SJCRH30 (cell line): Measurements from ENCODE around the gene PARD3. TPM values are rescaled to one million over a fixed set of nuclear protein-coding genes. Genes with fewer than 3 reads are reported as not detected.

Experiments
- DNase-seq, 2 experiments: peaks; one replicate each; pipeline ENCODE4 v3.0.0-alpha.2; 2015 to 2020
- H3K27ac ChIP-seq: fragments of 250-450 bp; sonication (Bioruptor Pico); 2 replicates; pipeline ENCODE4 v1.5.1; 2020; ENCODE audit warnings: mild to moderate bottlenecking, moderate library complexity
- H3K27me3 ChIP-seq: fragments of 250-450 bp; sonication (Bioruptor Pico); 2 replicates; pipeline ENCODE4 v1.5.1; 2020; ENCODE audit warnings: mild to moderate bottlenecking, moderate library complexity
- H3K36me3 ChIP-seq: fragments of 250-450 bp; sonication (Bioruptor Pico); 2 replicates; pipeline ENCODE4 v1.5.1; 2020; ENCODE audit warnings: mild to moderate bottlenecking, moderate library complexity
- H3K4me1 ChIP-seq: fragments of 250-450 bp; sonication (Bioruptor Pico); 2 replicates; pipeline ENCODE4 v1.5.1; 2020; ENCODE audit warnings: mild to moderate bottlenecking, moderate library complexity
- H3K4me3 ChIP-seq: fragments of 250-450 bp; sonication (Bioruptor Pico); 2 replicates; pipeline ENCODE4 v1.5.1; 2020; ENCODE audit warnings: mild to moderate bottlenecking, moderate library complexity
- H3K9me3 ChIP-seq: fragments of 250-450 bp; sonication (Bioruptor Pico); replicated peaks from 2 replicates; pipeline ENCODE4 v1.5.1; 2020; ENCODE audit warnings: mild to moderate bottlenecking, moderate library complexity
- total RNA-seq: library from RNA; depleted of rRNA; stranded (reverse); fragments of >200 nt; shearing (Covaris generic); gene quantifications from 2 replicates; pipeline ENCODE4 v1.2.3, GENCODE V29; 2014

Gene PARD3
- total RNA-seq, 1 experiment from 2014 or later, result 58.7 TPM

- Histone ChIP-seq H3K4me1 (no peaks in the 10 kb centered on the region), H3K4me3 (no peak overlapping the region), H3K36me3 (no peaks in the 10 kb centered on the region), H3K27ac (no peak overlapping the region), H3K27me3 (no peaks in the 10 kb centered on the region), H3K9me3 (no peaks in the 10 kb centered on the region)
- DNase-seq, result no peak
Measured at GRCh38 chr10:34107626-34108516, 707.2 kb downstream of the PARD3 start.

- Histone ChIP-seq H3K27me3 (no peaks in the 10 kb centered on the region), H3K36me3 (no peaks in the 10 kb centered on the region), H3K9me3 (no peaks in the 10 kb centered on the region), H3K27ac (no peak overlapping the region), H3K4me1 (no peaks in the 10 kb centered on the region), H3K4me3 (no peak overlapping the region)
- DNase-seq, result no peak
Measured at GRCh38 chr10:34106356-34106885, 708.7 kb downstream of the PARD3 start.

DNA sequence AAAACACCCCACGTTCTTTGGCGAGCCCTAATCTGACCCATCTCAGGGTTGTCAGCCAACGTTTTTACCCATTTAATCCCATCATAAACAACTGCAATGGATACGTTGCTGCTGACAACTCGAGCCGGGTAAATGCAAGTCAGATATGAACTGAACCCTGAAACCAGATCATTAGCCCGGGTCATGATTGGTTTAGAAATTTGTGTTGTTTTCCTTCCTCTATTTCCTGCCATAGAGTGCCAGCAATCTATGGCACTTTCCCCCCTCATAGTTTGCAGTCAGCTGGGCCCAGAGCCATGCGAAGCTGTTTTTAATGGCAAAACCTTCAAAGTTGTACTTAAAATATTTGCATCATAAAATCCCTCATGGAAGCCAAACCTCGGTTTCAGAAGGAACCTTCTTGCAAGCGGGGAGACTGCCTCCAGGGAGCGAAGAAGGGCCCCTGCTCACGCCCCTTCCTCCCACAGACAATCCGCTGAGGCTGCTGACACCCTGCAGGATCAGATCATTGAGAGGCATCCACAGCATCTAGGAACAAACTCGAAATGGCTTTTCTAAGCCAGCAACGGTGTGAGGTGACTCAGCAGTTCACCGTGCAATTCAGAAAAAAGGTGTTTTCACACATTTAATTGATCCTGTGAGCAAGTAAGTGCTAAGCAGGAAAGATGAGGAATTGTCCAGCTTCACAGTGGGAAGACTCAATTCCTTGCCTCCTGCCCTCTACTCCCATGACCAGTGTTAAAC lies 710.1 kb downstream of the PARD3 start:
- no peaks in the 10 kb centered on the region for H3K4me1 ChIP-seq
- no peaks in the 10 kb centered on the region for H3K9me3 ChIP-seq
- H3K27me3 ChIP-seq, result no peaks in the 10 kb centered on the region
- no peak for DNase-seq
- H3K36me3 ChIP-seq, result no peaks in the 10 kb centered on the region
- no peak overlapping the region for H3K4me3 ChIP-seq
- no peak overlapping the region for H3K27ac ChIP-seq

GRCh38 chr10:34102893-34103506 lies 712.1 kb downstream of the PARD3 start:
- Histone ChIP-seq H3K27me3 (no peaks in the 10 kb centered on the region), H3K36me3 (no peaks in the 10 kb centered on the region), H3K4me3 (no peak overlapping the region), H3K4me1 (no peaks in the 10 kb centered on the region), H3K27ac (no peak overlapping the region), H3K9me3 (no peaks in the 10 kb centered on the region)
- no peak for DNase-seq

- Histone ChIP-seq H3K4me3 (no peak overlapping the region), H3K4me1 (no peaks in the 10 kb centered on the region), H3K9me3 (no peaks in the 10 kb centered on the region), H3K27me3 (no peaks in the 10 kb centered on the region), H3K27ac (no peak overlapping the region), H3K36me3 (no peaks in the 10 kb centered on the region)
- DNase-seq, result no peak
Measured at GRCh38 chr10:34102237-34102673, 712.8 kb downstream of the PARD3 start.

DNA sequence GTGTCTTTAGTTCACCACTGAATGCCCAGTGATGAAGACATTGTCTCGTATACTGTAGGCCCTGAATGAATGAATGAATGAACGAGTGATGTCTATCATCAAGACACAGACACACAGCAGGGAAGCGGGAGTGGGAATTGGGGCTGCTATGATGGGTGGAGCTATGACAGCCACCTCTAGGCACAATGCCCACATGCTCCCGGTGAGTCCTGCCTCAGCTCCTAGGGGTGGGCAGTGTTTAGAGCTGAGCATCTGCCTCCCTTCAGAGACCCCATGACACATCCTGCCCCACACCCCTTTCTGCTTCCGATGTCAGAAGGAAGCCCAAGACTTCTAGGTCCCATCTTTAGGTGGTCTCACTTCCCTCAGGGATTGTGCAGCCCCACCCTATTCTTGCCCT lies 714.1 kb downstream of the PARD3 start:
- Histone ChIP-seq H3K9me3 (peaks cover under 1% of the 10 kb centered on the region; the same call in 1 of the 2 replicates), H3K36me3 (no peaks in the 10 kb centered on the region)

GRCh38 chr10:34098821-34099567 lies 716.1 kb downstream of the PARD3 start:
- no peaks in the 10 kb centered on the region for H3K36me3 ChIP-seq
- no peaks in the 10 kb centered on the region for H3K27me3 ChIP-seq
- H3K27ac ChIP-seq, result no peak overlapping the region
- no peaks in the 10 kb centered on the region for H3K4me1 ChIP-seq
- peaks cover 6% of the 10 kb centered on the region; the same call in 1 of the 2 replicates for H3K9me3 ChIP-seq
- DNase-seq, result no peak
- no peak overlapping the region for H3K4me3 ChIP-seq

More for the DNA sequence above, 714.1 kb downstream of the PARD3 start:
- no peak overlapping the region for H3K27ac ChIP-seq
- DNase-seq, result no peak
- H3K4me1 ChIP-seq, result no peaks in the 10 kb centered on the region
- H3K4me3 ChIP-seq, result no peak overlapping the region
- H3K27me3 ChIP-seq, result no peaks in the 10 kb centered on the region

DNA sequence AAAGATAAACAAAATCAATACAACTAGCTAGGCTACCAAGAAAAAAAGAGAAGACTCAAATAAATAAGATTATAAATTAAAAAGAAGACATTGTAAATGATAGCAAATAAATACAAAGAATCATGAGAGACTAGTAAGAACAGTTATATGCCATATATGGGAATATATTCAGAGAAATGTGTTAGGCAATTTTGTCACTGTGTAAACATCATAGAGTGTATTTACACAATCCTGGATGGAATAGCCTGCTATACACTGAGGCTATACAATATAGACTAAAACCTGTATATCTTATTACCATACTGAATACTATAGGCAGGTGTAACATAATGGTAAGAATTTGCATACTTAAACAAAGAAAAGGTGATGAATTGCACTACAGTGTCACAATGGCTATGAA lies 717.4 kb downstream of the PARD3 start:
- no peak for DNase-seq
- Histone ChIP-seq H3K27ac (no peak overlapping the region), H3K36me3 (no peaks in the 10 kb centered on the region), H3K27me3 (no peaks in the 10 kb centered on the region), H3K4me3 (no peak overlapping the region), H3K9me3 (peaks cover 6% of the 10 kb centered on the region; the same call in 1 of the 2 replicates), H3K4me1 (no peaks in the 10 kb centered on the region)

GRCh38 chr10:34094961-34095360 lies 720.1 kb downstream of the PARD3 start:
- no peaks in the 10 kb centered on the region for H3K4me1 ChIP-seq
- H3K9me3 ChIP-seq, result peaks cover 6% of the 10 kb centered on the region; the same call in 1 of the 2 replicates
- H3K27ac ChIP-seq, result no peak overlapping the region
- H3K27me3 ChIP-seq, result no peaks in the 10 kb centered on the region
- H3K4me3 ChIP-seq, result no peak overlapping the region
- DNase-seq, result no peak
- H3K36me3 ChIP-seq, result no peaks in the 10 kb centered on the region

DNA sequence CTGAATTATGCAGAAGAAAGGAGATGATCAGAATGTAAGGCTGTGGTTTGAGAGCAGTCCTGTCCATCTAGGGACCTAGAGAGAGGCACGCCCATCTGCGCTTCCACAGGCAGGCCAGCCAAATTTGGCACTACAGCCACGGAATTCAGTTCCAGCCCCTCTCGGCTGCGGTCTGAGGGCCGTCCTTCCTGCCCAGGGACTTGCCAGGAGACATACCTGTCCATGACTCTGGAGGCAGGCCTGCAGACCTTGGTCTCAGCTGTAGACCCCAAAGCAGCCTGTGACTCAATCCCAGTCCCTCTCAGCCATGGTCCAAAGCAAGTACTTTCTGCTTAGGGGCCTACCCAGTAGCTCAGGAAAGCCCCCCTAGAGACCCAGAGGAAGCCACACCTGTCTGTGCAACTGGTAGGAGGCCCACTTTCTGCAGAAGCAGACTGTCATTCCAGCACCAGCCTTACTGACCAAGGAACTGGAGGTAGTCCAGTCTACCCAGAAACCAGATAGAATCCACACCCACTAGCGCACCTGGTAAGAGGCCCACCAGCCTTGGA lies 720.9 kb downstream of the PARD3 start:
- no peak overlapping the region for H3K27ac ChIP-seq
- no peaks in the 10 kb centered on the region for H3K36me3 ChIP-seq
- H3K27me3 ChIP-seq, result no peaks in the 10 kb centered on the region
- DNase-seq, result no peak
- H3K4me1 ChIP-seq, result no peaks in the 10 kb centered on the region
- peaks cover 6% of the 10 kb centered on the region; the same call in 1 of the 2 replicates for H3K9me3 ChIP-seq
- H3K4me3 ChIP-seq, result no peak overlapping the region

DNA sequence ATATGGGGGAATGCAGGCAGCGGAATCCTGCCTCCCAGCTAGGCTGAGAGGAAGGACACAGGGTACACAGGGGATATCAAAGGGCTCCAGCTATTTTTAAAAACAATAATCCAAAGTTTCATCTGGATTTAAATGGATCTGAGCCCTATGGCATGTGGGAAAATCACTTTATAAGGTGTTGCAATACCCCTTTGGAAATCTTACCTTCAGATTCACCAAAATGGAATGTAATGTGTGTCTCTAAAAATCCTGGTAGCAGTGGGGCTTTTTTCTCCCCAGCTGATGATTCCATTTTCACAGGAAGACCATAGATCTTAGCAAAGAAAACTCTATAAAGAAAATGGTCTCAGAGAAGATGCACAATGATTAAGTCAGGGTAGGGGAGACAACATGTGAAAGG lies 722.2 kb downstream of the PARD3 start:
- peaks cover 6% of the 10 kb centered on the region; the same call in 1 of the 2 replicates for H3K9me3 ChIP-seq
- no peak overlapping the region for H3K4me3 ChIP-seq
- H3K27ac ChIP-seq, result no peak overlapping the region
- H3K4me1 ChIP-seq, result no peaks in the 10 kb centered on the region
- no peaks in the 10 kb centered on the region for H3K27me3 ChIP-seq
- DNase-seq, result no peak
- no peaks in the 10 kb centered on the region for H3K36me3 ChIP-seq

- no peak for DNase-seq
- H3K27ac ChIP-seq, result no peak overlapping the region
Measured at GRCh38 chr10:34091635-34092195, 723.4 kb downstream of the PARD3 start.

DNA sequence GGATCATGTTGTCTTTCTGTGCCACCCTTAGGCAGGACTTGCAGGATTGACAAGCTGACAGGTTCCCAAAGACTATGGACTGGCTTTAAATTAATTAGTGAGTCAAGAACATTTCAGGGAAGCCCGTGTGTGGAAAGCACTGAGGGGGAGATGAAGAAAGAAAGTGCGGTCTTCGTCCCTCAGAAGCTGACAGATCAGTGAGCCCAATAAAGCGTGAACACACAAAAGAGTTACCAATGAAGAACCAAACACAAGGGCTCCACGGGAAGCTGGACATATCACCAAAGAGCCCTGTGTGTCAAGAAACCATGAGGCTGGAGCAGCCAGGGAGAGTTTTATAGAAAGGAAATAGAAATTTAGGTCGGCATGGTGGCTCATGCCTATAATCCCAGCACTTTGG lies 725.8 kb downstream of the PARD3 start:
- no peak overlapping the region for H3K4me3 ChIP-seq
- no peaks in the 10 kb centered on the region for H3K27me3 ChIP-seq
- H3K27ac ChIP-seq, result no peak overlapping the region
- H3K36me3 ChIP-seq, result no peaks in the 10 kb centered on the region
- no peak for DNase-seq
- H3K9me3 ChIP-seq, result no peaks in the 10 kb centered on the region
- no peaks in the 10 kb centered on the region for H3K4me1 ChIP-seq

More at GRCh38 chr10:34091635-34092195, 723.4 kb downstream of the PARD3 start:
- Histone ChIP-seq H3K9me3 (peaks cover 6% of the 10 kb centered on the region; the same call in 1 of the 2 replicates), H3K36me3 (no peaks in the 10 kb centered on the region), H3K4me1 (no peaks in the 10 kb centered on the region), H3K27me3 (no peaks in the 10 kb centered on the region), H3K4me3 (no peak overlapping the region)
